HEK293 (cell line): Measurements from ENCODE around the gene PTPRCAP.
A peak's percentile ranks its signal among the peaks of the same experiment; 100 is the strongest.
"Not testable (repeated sequence)": the region's sequence is repeated elsewhere in the genome, so short reads cannot be mapped to it uniquely, and the experiment has no call there.

ENCODE experiments used
- CTCF ChIA-PET: fragments of 350-600 bp; formaldehyde crosslinking; extraction: SDS; loops from one replicate; lab custom pipeline; 2021; ENCODE audit warnings: antibody characterized with exemption; lab: Yijun Ruan, JAX
- POLR2A ChIA-PET: fragments of 300-600 bp; formaldehyde crosslinking; extraction: SDS; loops from one replicate; lab custom pipeline; 2020; ENCODE audit warnings: antibody characterized with exemption, inconsistent platforms; lab: Yijun Ruan, JAX
- H3K27ac ChIP-seq: fragments of 200-500 bp; sonication (Bioruptor generic); 2 replicates; pipeline ENCODE4 v1.5.1; 2014; ENCODE audit warnings: low read depth, low read length, control low read depth, inconsistent platforms; ENCODE audit errors: extremely low read depth
- H3K36me3 ChIP-seq, 2 experiments: fragments of 200-500 bp in 1 of 2; sonication (Bioruptor generic) in 1 of 2; 1 replicate in 1 of 2; 2 replicates in 1 of 2; pipeline ENCODE4 v1.5.1; 2014 to 2017; ENCODE audit warnings: inconsistent platforms in 2 of 2, low read length in 2 of 2; ENCODE audit not compliant: control insufficient read depth in 2 of 2, insufficient read depth in 1 of 2
- H3K4me1 ChIP-seq: fragments of 200-500 bp; sonication (Bioruptor generic); 2 replicates; pipeline ENCODE4 v1.5.1; 2014; ENCODE audit warnings: mild to moderate bottlenecking, low read length, inconsistent platforms; ENCODE audit not compliant: control insufficient read depth, insufficient read depth
- H3K4me3 ChIP-seq: 2 replicates; pipeline ENCODE4 v1.5.1; 2011; ENCODE audit warnings: low read depth, mild to moderate bottlenecking, control low read depth, low read length, moderate library complexity
- H3K9me3 ChIP-seq: fragments of 200-500 bp; sonication (Bioruptor generic); 2 replicates; pipeline ENCODE4 v1.5.1; 2014; ENCODE audit warnings: low read depth, low read length, inconsistent platforms; ENCODE audit not compliant: control insufficient read depth, insufficient read depth
- SP3 ChIP-seq: fragments of 450-650 bp; formaldehyde crosslinking; IDR thresholded peaks from 2 replicates; pipeline ENCODE4 v1.5.1; 2016; ENCODE audit warnings: missing biosample characterization, missing genetic modification characterization
- ZFP41 ChIP-seq: fragments of 450-650 bp; formaldehyde crosslinking; IDR thresholded peaks from 2 replicates; pipeline ENCODE4 v1.5.1; 2016; ENCODE audit warnings: missing biosample characterization, missing genetic modification characterization, borderline replicate concordance
- ZNF155 ChIP-seq: fragments of 450-650 bp; formaldehyde crosslinking; IDR thresholded peaks from 2 replicates; pipeline ENCODE4 v1.5.1; 2016; ENCODE audit warnings: missing biosample characterization, missing genetic modification characterization
- ZNF366 ChIP-seq: fragments of 450-650 bp; formaldehyde crosslinking; conservative IDR thresholded peaks from 2 replicates; pipeline ENCODE4 v1.5.1; 2016; ENCODE audit warnings: missing biosample characterization, missing genetic modification characterization
- ZNF37A ChIP-seq: fragments of 450-650 bp; IDR thresholded peaks from 2 replicates; pipeline ENCODE4 v1.5.1; 2018; ENCODE audit warnings: missing biosample characterization, missing genetic modification characterization
- ZNF426 ChIP-seq: fragments of 450-650 bp; formaldehyde crosslinking; IDR thresholded peaks from 2 replicates; pipeline ENCODE4 v1.5.1; 2017; ENCODE audit warnings: missing biosample characterization, missing genetic modification characterization, mild to moderate bottlenecking, inconsistent platforms, moderate library complexity
- ZNF518A ChIP-seq: fragments of 450-650 bp; formaldehyde crosslinking; conservative IDR thresholded peaks from 2 replicates; pipeline ENCODE4 v1.5.1; 2016; ENCODE audit warnings: low read depth, missing biosample characterization, missing genetic modification characterization
- ZNF549 ChIP-seq: fragments of 450-650 bp; IDR thresholded peaks from 2 replicates; pipeline ENCODE4 v1.5.1; 2018; ENCODE audit warnings: missing biosample characterization, missing genetic modification characterization, mild to moderate bottlenecking, inconsistent platforms, moderate library complexity
- ZNF623 ChIP-seq: fragments of 450-650 bp; formaldehyde crosslinking; IDR thresholded peaks from 2 replicates; pipeline ENCODE4 v1.5.1; 2016; ENCODE audit warnings: missing biosample characterization, missing genetic modification characterization
- ZNF664 ChIP-seq: fragments of 450-650 bp; formaldehyde crosslinking; IDR thresholded peaks from 2 replicates; pipeline ENCODE4 v1.5.1; 2016; ENCODE audit warnings: missing biosample characterization, missing genetic modification characterization
- ZSCAN5A ChIP-seq: fragments of 450-650 bp; formaldehyde crosslinking; IDR thresholded peaks from 2 replicates; pipeline ENCODE4 v1.5.1; 2016; ENCODE audit warnings: missing biosample characterization, missing genetic modification characterization
- TF ChIP-seq, protein P1 (sequence below): fragments of 450-650 bp; formaldehyde crosslinking; IDR thresholded peaks from 2 replicates; pipeline ENCODE4 v1.5.0; 2017; ENCODE audit warnings: missing biosample characterization, missing genetic modification characterization, borderline replicate concordance

PTPRCAP gene

DNA sequence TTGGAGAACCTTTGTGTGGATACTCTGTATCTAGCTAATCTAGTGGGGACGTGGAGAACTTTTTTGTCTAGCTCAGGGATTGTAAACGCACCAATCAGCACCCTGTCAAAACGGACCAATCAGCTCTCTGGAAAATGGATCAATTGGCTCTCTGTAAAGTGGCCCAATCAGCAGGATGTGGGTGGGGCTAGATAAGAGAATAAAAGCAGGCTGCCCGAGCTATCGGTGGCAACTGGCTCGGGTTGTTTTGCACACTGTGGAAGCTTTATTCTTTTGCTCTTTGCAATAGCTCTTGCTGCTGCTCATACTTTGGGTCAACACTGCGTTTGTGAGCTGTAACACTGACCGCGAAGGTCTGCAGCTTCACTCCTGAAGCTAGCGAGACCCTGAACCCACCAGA, 39.2 kb upstream of the PTPRCAP start:
- POLR2A ChIA-PET: interaction anchor here (0.6 kb wide), 1 partner anchor 33 kb away, joined by 3 read pairs; the partner anchor contains the start of gene CORO1B
- H3K4me1 ChIP-seq, H3K9me3 ChIP-seq, CTCF ChIA-PET, H3K36me3 ChIP-seq, H3K4me3 ChIP-seq, H3K27ac ChIP-seq: not testable (repeated sequence)

DNA sequence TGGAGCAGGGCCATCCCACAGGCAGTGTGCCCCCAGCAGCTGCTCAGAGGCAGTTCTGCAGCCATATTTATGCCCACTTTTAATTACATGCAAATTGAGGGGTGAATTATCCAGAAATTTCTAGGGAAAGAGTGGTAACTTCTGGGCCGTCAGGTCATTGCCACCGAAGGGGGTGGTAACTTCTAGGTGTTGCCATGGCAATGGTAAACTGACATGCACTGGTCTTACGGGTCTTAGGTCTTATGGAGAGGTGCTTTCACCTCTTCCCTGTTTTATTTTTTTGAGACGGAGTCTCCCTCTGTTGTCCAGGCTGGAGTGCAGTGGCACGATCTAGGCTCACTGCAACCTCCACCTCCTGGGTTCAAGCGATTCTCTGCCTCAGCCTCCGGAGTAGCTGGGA, 35.4 kb upstream of the PTPRCAP start:
- POLR2A ChIA-PET: no interaction called here
- CTCF ChIA-PET: interaction anchor here (0.6 to 1.2 kb wide), 2 partner anchors 142 to 221 kb away, joined by 3 read pairs; no protein-coding TSS in a partner anchor
- TF ChIP-seq SP3 (tag by site-specific recombination) (no peak), ZSCAN5A (no peak), ZNF155 (tag by site-specific recombination) (no peak), ZNF549 (tag by site-specific recombination) (no peak), ZNF518A (no peak), ZNF366 (tag by site-specific recombination) (no peak), ZNF37A (no peak), ZFP41 (tag by site-specific recombination) (no peak)
- TF ChIP-seq, protein P1, sequence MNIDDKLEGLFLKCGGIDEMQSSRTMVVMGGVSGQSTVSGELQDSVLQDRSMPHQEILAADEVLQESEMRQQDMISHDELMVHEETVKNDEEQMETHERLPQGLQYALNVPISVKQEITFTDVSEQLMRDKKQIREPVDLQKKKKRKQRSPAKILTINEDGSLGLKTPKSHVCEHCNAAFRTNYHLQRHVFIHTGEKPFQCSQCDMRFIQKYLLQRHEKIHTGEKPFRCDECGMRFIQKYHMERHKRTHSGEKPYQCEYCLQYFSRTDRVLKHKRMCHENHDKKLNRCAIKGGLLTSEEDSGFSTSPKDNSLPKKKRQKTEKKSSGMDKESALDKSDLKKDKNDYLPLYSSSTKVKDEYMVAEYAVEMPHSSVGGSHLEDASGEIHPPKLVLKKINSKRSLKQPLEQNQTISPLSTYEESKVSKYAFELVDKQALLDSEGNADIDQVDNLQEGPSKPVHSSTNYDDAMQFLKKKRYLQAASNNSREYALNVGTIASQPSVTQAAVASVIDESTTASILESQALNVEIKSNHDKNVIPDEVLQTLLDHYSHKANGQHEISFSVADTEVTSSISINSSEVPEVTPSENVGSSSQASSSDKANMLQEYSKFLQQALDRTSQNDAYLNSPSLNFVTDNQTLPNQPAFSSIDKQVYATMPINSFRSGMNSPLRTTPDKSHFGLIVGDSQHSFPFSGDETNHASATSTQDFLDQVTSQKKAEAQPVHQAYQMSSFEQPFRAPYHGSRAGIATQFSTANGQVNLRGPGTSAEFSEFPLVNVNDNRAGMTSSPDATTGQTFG (tag by site-specific recombination): no peak

GRCh38 chr11:67470337-67471002, 33.0 kb upstream of the PTPRCAP start:
- CTCF ChIA-PET: interaction anchor here (0.6 to 1.4 kb wide), 3 partner anchors 31 to 79 kb away, joined by 3 to 7 read pairs (median 3); partner anchors contain the start of genes PPP1CA and RAD9A
- H3K36me3 ChIP-seq: no peaks in the 10 kb centered on the region
- no peaks in the 10 kb centered on the region for H3K4me1 ChIP-seq
- H3K27ac ChIP-seq: no peak overlapping the region
- no peak for TF ChIP-seq ZNF426 (tag by site-specific recombination)
- TF ChIP-seq ZNF623 (tag by site-specific recombination): peak; percentile 78
- peak; percentile 52 for TF ChIP-seq ZNF664
- TF ChIP-seq, all 188 proteins: peak for 2
- POLR2A ChIA-PET: interaction anchor here (0.7 kb wide), 1 partner anchor 32 kb away, joined by 3 read pairs; no protein-coding TSS in a partner anchor
- Histone ChIP-seq H3K9me3 (no peaks in the 10 kb centered on the region), H3K4me3 (no peak overlapping the region)

More for the DNA sequence above, 35.4 kb upstream of the PTPRCAP start:
- Histone ChIP-seq H3K27ac (no peak overlapping the region), H3K36me3 (no peaks in the 10 kb centered on the region), H3K9me3 (no peaks in the 10 kb centered on the region), H3K4me1 (no peaks in the 10 kb centered on the region), H3K4me3 (no peak overlapping the region)
